Hepatocyte (in vitro differentiated cells): ENCODE results near the gene OCA2.

ENCODE experiments used
- EZH2 ChIP-seq: fragments of 200-600 bp; sonication (generic); IDR thresholded peaks from 2 replicates; pipeline ENCODE4 v1.6.1; 2016; ENCODE audit warnings: antibody characterized with exemption, mild to moderate bottlenecking, borderline replicate concordance
- EZH2phosphoT487 ChIP-seq: fragments of 200-600 bp; sonication (generic); IDR thresholded peaks from one replicate; pipeline ENCODE4 v1.6.1; 2018; ENCODE audit warnings: antibody characterized with exemption, mild to moderate bottlenecking, low read depth, moderate library complexity; ENCODE audit not compliant: unreplicated experiment, severe bottlenecking
- TF ChIP-seq, protein P1 (sequence below): fragments of 200-600 bp; sonication (generic); IDR thresholded peaks from 2 replicates; pipeline ENCODE4 v1.5.1; 2016; ENCODE audit warnings: antibody characterized with exemption, mild to moderate bottlenecking; ENCODE audit not compliant: poor library complexity

DNA sequence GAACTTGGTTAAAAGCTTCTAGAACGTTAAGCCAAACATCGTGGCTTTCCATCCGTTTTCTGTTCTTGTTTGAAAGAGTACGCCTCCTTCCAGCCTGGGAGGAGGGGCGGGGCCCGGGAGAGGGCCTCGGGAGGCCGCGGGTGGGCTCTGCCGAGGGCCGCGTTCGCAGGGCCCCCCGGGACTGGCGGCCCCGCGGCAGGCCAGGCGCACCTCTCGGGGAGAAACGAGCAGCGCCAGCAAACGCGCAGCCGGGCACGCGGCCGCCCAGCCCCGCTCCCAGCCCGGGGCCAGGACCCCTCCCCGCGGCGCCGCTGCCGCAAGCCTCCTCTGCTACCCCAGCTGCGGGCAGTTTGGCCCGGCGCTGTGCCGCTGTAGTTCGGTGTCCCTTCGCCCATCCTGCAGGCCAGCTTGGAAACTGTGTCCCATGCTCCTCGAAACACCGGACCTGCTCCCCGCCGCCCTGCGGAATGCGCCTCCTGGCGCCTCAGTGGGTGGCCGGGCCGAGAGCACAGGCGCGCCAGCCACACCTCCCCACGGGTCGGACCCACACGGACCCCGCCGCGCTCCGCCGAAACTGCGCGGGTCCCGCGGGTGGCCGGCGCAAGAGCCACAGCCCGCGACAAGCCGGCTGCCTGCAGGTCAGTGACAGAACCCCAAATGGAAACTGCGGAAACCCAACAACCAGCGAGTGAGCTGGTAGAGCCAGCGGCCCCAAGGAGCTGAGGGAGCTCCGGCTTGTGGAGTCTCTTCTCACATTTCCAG, 2.3 kb downstream of the OCA2 start:
- TF ChIP-seq, protein P1, sequence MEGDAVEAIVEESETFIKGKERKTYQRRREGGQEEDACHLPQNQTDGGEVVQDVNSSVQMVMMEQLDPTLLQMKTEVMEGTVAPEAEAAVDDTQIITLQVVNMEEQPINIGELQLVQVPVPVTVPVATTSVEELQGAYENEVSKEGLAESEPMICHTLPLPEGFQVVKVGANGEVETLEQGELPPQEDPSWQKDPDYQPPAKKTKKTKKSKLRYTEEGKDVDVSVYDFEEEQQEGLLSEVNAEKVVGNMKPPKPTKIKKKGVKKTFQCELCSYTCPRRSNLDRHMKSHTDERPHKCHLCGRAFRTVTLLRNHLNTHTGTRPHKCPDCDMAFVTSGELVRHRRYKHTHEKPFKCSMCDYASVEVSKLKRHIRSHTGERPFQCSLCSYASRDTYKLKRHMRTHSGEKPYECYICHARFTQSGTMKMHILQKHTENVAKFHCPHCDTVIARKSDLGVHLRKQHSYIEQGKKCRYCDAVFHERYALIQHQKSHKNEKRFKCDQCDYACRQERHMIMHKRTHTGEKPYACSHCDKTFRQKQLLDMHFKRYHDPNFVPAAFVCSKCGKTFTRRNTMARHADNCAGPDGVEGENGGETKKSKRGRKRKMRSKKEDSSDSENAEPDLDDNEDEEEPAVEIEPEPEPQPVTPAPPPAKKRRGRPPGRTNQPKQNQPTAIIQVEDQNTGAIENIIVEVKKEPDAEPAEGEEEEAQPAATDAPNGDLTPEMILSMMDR: no peak
- peak; percentile 36 for TF ChIP-seq EZH2
- TF ChIP-seq EZH2phosphoT487: peak; percentile 26
